PFSK-1 (cell line): ENCODE measurements around the gene EIF4E2.

ENCODE experiments used
- FOXP2 ChIP-seq: optimal IDR thresholded peaks from 2 replicates; pipeline ENCODE3; 2011; ENCODE audit warnings: borderline replicate concordance, control low read depth, inconsistent platforms; ENCODE audit not compliant: insufficient read depth; ENCODE audit errors: extremely low read length, extremely low read depth
- POLR2AphosphoS5 ChIP-seq: IDR thresholded peaks from 2 replicates; pipeline ENCODE4 v1.6.1; 2012; ENCODE audit warnings: low read depth, mild to moderate bottlenecking, control low read depth, low read length, moderate library complexity
- SIN3A ChIP-seq: IDR thresholded peaks from 2 replicates; pipeline ENCODE4 v1.6.1; 2012; ENCODE audit warnings: mild to moderate bottlenecking, low read length, moderate library complexity, borderline replicate concordance; ENCODE audit not compliant: insufficient read depth
- TAF1 ChIP-seq: IDR thresholded peaks from 2 replicates; pipeline ENCODE4 v1.6.1; 2012; ENCODE audit warnings: low read length, control low read depth, borderline replicate concordance; ENCODE audit not compliant: insufficient read depth
- TF ChIP-seq, protein P1 (sequence below), 2 experiments: IDR thresholded peaks; 2 replicates each; pipeline versions ENCODE4 v1.6.1 to v1.8.0; 2011 to 2012; ENCODE audit warnings: low read depth in 2 of 2, low read length in 2 of 2, control low read depth in 1 of 2, inconsistent platforms in 1 of 2, mild to moderate bottlenecking in 1 of 2, moderate library complexity in 1 of 2; ENCODE audit not compliant: insufficient read depth in 1 of 2

The EIF4E2 gene

DNA sequence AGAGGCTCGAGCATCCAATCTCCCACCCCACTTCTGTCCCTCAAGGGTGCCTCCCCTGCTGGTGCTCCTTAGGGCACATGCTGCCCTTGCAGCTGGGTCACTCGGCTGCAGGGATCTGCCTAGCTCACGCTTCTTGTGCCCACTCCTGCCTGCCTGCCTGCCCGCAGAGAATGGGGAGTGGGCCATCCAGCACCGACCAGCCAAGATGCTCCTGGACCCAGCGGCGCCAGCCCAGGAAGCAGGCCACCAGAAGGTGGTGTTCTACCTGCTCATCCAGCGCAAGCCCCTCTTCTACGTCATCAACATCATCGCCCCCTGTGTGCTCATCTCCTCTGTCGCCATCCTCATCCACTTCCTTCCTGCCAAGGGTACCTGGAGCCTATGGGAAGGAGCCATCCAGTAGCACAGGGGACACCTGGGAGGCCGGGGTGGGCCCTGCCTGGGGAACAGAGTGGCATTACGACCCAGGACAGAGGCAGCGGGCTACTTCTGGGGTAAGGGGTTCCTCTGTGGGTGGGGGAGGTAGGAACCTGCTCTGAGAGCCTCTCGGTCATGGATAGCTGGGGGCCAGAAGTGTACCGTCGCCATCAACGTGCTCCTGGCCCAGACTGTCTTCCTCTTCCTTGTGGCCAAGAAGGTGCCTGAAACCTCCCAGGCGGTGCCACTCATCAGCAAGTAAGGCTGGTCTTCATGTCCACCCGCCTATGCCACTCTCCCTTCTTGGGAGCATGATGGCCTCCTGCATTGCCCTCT lies 7.6 kb upstream of the EIF4E2 start:
- TF ChIP-seq TAF1 (no peak), FOXP2 (no peak), SIN3A (no peak), POLR2AphosphoS5 (no peak)
- TF ChIP-seq, protein P1, sequence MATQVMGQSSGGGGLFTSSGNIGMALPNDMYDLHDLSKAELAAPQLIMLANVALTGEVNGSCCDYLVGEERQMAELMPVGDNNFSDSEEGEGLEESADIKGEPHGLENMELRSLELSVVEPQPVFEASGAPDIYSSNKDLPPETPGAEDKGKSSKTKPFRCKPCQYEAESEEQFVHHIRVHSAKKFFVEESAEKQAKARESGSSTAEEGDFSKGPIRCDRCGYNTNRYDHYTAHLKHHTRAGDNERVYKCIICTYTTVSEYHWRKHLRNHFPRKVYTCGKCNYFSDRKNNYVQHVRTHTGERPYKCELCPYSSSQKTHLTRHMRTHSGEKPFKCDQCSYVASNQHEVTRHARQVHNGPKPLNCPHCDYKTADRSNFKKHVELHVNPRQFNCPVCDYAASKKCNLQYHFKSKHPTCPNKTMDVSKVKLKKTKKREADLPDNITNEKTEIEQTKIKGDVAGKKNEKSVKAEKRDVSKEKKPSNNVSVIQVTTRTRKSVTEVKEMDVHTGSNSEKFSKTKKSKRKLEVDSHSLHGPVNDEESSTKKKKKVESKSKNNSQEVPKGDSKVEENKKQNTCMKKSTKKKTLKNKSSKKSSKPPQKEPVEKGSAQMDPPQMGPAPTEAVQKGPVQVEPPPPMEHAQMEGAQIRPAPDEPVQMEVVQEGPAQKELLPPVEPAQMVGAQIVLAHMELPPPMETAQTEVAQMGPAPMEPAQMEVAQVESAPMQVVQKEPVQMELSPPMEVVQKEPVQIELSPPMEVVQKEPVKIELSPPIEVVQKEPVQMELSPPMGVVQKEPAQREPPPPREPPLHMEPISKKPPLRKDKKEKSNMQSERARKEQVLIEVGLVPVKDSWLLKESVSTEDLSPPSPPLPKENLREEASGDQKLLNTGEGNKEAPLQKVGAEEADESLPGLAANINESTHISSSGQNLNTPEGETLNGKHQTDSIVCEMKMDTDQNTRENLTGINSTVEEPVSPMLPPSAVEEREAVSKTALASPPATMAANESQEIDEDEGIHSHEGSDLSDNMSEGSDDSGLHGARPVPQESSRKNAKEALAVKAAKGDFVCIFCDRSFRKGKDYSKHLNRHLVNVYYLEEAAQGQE (IDR thresholded peaks at IDR 0.05; ENCODE audit: insufficient read depth in 1 of 2, low read depth in 2 of 2, low read length in 2 of 2) = no peak

DNA sequence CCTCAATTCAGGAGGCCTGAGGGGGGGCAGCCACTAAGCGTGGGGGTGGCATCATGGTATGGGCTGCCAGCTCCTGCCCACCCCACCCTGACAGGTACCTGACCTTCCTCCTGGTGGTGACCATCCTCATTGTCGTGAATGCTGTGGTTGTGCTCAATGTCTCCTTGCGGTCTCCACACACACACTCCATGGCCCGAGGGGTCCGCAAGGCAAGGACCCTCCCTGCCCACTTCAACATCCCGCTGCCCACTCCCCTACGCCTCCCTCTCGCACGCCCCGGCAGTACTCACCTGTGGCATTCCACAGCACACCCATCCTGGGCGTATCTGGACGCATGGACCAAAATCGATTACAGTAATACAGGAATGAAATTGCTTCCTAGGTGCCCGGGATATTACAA lies 7.0 kb upstream of the EIF4E2 start:
- TF ChIP-seq, protein P1 (IDR thresholded peaks at IDR 0.05; ENCODE audit: insufficient read depth in 1 of 2, low read depth in 2 of 2, low read length in 2 of 2) = no peak
- TF ChIP-seq TAF1 (no peak), SIN3A (no peak), POLR2AphosphoS5 (no peak), FOXP2 (no peak)

DNA sequence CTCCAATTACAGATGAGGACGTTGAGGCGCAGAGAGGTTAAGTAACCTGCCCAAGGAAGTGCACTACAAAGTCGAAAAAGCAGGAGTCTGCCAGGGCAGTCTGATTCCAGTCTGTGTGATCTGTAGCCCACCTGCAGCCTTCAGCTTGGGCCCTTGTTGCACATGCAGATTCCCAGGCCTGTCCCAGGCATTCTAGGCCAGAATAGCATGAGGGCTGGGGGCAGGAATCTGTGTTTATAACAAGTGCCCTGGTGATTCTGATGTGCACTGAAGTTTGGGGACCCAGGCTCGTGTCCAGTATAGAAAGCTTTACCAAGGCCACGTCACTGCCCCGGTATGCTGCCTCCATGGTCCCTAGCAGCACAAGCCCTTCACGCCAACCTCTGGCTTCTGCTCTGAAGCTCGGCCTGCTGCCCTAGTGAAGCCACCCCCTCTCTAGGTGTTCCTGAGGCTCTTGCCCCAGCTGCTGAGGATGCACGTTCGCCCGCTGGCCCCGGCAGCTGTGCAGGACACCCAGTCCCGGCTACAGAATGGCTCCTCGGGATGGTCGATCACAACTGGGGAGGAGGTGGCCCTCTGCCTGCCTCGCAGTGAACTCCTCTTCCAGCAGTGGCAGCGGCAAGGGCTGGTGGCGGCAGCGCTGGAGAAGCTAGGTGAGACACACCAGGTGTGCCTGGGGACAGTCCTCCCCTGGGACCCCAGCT lies 6.4 kb upstream of the EIF4E2 start:
- TF ChIP-seq, protein P1 (IDR thresholded peaks at IDR 0.05; ENCODE audit: insufficient read depth in 1 of 2, low read depth in 2 of 2, low read length in 2 of 2) = no peak
- TF ChIP-seq FOXP2 = no peak
- TF ChIP-seq POLR2AphosphoS5 = no peak
- no peak for TF ChIP-seq SIN3A

DNA sequence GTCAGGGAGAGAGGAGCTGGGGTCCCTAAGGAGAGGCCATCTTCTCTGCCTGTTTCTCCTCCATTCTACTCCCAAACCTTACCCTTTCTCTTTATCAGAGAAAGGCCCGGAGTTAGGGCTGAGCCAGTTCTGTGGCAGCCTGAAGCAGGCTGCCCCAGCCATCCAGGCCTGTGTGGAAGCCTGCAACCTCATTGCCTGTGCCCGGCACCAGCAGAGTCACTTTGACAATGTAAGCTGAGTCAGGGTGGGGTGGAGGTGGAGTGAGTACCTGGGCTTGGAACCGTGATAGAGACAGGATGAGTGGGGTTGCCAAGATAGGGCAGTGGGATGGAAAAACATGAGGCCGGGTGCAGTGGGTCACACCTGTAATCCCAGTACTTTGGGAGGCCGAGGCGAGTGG lies 5.8 kb upstream of the EIF4E2 start:
- TF ChIP-seq TAF1 (no peak), FOXP2 (no peak), POLR2AphosphoS5 (no peak), SIN3A (no peak)
- TF ChIP-seq, protein P1 (IDR thresholded peaks at IDR 0.05; ENCODE audit: insufficient read depth in 1 of 2, low read depth in 2 of 2, low read length in 2 of 2) = no peak
